Measurements from ENCODE around the gene ZIC4.

ZIC4 gene

DNA sequence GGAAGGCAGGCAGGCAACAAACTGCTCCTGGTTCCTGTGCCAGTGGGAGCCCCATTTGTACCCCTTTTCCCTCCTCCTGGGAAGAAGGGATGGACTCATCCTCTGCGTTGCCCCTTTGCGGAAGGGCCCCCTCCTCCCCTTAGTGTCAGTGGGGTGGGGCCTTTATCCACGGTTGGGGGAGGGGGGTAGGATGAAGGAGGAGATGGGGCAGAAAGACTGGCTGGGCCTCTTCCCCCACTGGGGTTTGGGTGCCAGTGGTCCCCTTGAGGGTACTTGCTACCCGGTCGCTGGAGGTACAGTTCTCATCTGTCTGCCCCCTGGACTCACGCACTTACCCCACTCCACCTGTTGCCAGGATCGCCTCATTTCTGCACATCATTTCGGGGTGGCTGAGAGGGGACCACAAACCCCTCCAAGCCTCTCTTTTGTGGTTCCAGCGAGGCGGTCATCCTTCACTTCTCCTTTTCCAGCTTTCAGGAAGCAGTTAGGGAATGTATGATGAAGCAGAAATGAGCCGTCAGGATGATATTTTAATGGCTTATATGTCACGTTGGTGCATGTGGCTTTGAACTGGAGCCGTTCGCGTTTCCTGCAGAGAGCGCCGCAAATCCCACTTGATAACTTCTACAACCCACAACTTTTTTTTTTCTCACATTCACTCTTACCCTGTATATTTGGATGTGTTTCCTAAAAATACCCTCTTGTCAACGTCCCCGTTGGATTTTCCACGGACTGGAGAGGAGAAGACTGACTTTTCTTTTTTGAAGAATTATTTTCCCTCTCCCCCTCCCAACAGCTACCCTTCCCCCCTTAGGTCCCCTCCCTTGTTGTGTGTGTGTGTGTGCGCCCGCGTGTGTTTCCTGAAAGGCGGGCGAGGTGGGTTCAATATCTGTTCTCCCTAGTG, at the start of gene ZIC4:
TSS of gene ZIC4 (minus strand) at position 516 of the 904 bp plus-strand sequence. CDS start 3,746 bp downstream, outside the sequence.
- no peak for DNase-seq (ENCODE audit: low spot score)

DNA sequence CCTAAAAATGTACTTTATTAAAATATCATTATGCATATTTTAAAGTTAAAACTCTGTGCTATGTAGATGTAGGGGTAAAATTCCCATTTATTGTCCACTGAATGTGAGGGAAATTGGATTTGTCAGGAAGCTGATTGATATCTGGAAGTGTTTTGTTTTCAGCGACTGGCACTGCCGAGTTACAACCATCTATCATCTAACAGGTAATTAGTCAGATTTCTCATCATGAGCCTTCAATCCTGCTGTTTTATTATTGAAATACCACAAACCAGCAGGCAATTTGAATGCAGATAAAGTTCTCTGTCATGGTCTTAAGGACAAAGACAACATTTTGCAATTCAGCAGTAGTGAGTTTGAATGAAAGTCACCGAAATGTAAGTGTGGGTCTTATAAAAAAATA, 43.3 kb upstream of the ZIC4 start:
- no peak for DNase-seq (ENCODE audit: low spot score)

DNA sequence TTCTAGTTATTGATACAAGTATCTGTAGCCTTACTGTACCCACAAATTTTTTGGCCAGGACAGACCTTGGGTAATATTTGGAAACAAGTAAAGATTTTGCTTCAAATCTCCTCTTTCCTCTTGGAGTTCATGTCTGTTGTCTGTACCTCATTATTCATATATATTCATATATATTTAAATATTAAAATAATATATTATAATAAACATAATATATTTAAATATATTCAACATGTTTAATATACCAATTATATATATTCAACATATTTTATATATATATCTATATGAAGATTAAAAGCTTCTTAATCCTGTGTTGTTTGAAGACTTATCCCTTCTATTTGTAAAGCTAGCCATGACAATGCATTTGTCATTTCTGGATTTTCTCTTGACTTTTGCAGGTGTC, 40.9 kb upstream of the ZIC4 start:
- DNase-seq (ENCODE audit: low spot score) = no peak

DNA sequence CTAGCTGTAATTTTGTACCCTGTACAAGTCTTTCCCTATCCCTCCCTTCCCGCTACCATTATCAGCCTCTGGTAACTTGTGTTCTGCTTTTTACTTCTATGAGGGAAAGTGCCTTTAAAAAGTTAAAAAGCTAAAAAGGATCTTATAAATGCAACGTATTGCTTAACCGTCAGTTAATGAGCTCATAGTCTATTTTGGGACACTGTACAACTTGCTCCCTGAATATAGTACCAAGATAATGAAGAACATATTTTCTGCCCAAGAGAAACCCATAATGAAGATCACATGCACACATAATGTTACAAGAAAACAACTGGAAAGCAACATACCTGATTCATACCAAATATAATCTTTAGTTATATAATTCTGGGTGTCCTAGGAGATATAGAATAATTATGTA, 25.4 kb upstream of the ZIC4 start:
- DNase-seq (ENCODE audit: low spot score) = no peak

DNA sequence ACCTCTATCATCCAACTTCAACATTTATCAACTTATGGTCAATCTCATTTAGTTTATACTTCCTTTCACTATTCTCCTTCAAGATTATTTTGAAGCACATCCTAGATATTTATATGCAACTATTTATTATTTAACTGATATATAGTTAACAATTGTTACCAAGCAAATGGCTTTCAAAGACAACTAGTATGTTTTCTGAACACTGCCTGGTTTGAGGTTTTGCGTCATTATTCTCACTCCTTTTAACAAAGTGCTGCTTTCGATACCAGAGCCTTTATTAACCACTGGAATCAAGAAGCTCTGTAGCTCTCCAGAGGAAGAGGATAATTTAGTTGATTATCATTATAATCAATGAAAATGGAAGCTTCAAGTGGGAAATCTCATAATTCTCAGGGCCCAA, 22.4 kb upstream of the ZIC4 start:
- no peak for DNase-seq (ENCODE audit: low spot score)

DNA sequence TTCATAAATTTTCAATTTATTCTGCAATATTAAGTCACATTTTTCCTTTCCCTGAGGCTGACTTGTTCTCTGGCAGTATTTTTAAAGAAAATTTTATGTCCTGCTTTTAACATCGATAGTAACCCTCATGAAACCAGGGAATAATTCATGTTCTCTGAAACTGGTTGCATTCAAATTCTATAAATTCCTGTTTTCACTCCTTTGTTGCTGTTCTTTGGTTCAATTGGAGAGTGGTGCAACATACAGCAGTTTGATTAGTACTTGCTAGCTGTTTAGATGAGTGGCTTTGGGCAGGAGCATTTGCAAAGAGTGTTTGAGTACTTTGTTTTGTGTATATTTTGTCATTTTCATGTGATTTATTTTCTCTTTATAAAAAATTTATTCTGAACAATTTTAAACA, 22.0 kb upstream of the ZIC4 start:
- DNase-seq (ENCODE audit: low spot score) = no peak

DNA sequence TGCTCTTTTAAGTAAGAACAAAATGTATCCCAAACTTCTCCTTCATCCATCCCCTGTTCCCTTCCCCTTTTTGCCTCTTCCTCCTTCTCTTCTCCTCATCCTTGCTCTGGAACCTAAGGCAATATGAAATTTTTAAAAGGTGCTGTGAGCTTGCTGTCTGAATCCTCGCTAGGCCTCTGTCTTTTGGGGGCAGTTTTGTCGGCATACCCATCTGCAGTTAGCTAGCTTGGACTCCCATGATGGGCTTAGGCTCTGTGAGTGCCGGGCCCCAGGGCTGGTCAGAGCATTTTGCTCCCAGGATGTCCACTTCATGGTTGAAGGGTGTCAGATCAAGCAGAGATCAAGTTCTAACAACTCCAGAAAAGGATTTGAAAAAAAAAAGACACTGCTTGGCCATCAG, 21.4 kb upstream of the ZIC4 start:
- no peak for DNase-seq (ENCODE audit: low spot score)

DNA sequence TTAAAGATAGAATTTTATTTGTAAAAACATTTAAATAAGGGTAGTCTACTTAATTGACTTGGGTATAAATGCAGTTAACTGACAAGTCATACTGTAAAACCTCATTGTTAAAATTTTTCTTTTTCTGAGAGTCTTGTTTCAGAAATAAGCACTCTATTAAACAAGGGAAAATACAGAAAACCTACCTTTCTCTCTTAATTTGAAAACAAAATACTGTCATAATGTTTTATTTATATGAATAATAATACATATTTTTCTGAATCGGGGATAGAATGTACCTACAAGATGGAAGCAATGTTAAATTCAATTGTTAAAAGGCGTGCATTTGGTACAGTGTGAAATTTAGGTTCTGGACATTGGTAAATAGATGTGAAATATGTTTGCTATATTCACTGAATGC, 20.6 kb upstream of the ZIC4 start:
- DNase-seq (ENCODE audit: low spot score) = no peak

DNA sequence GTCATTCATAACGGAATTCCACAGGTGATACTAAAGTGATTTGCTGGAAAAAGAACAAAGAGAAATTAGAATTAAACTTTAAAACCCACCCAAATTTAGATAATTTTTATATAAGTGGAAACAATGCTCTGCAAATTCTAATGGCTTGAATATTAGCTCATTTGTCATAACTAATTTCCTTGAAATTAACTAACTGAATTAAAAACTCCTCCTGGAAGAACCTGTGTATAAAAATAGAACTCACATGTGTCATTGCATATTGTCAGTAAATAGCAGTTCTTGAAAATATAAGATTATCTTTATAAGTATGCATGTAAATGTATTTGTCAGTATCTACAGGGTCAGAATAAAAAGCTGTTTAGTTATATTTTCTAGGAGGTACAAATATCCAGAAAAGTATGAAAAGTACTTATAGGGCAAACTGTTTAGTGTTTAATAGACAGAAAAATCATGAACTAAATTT, 19.1 kb upstream of the ZIC4 start:
- no peak for DNase-seq (ENCODE audit: low spot score)

DNA sequence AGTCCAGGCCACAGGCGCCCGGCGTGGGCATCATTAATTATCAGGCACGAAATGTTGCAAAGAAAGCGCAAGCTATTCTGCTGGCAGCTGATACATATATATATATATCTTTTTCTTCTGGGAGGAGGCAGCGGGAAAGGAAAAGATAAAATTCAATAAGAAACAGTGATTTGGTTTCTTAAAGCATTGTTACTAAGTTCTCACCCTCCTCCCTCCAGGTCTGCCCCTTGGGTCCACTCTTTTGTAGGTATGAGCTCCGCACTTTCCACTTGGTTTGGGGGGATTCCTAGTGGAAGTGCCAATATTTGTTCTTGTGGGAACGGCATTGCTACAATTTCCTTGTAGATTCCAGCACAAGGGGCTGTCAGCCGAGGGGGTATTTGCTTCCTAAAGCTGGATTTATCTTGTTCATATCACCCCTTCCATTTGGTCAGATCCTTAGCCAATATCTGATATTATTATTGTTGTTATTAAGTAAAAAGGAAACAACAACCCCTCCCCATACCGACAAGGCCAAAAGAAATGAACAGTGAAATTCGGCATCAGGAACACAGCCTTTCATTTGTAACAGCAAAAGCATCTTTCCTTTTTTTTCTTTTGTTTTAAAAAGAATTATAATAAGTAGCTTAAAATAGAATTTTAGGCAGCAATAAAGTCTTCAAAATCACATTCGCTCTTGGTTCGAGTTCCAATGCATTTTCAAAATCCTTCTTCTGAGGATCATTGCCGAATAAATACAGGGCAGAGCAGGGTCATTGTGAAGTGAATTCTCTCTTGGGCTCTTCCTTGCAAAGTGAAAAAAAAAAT, 18.4 kb upstream of the ZIC4 start:
- DNase-seq (ENCODE audit: low spot score) = no peak

DNA sequence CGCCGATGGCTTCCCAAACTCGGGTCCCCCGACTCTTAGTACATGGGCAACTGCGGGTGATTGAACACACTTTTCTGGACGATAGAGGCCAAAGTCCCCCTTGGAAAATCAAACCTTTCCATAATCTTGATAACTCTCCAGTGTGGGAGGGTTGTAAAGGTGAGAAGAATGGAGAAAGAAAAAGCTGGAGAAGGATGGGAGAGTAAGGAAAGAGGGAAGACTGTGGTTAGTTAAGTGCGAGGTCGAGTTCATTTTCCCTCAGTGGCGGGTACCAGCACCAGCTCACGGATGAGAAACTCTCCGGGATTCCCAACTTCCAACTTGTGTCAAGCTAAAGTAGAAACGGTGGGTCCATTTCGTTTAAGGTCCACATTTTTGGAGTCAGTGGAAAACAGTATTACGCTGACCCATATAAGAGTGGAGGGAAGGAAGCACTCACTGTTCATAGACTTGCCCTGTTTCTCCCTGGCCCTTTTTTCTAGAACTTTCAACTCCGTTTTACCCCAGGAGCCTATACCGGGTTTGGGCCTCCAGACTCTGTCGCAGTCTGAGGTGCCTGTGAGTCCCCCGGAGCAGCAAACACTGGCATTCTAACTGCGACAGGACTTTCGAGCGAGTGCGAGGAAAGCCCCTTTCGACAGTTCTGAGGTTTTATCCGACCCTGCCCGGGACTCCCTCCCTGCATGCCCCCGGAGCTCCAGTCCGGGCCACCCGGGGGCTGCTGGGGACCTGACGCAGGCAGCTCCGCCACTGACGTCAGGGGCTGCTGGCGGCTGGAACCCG, 17.6 kb upstream of the ZIC4 start:
- no peak for DNase-seq (ENCODE audit: low spot score)

DNA sequence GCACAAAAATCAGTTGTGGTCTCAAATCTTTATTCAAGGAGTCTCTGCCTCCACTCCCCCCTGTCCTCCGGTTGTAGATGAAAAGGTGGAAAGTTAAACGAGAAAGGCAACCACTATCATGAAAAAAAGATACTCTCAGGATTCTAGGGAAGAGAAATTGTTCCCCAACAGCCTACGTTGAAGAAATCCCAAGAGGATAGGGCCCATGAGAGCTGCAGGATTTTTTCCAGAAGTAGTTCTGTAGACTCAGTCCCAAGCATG, 17.1 kb upstream of the ZIC4 start:
- DNase-seq (ENCODE audit: low spot score) = no peak

DNA sequence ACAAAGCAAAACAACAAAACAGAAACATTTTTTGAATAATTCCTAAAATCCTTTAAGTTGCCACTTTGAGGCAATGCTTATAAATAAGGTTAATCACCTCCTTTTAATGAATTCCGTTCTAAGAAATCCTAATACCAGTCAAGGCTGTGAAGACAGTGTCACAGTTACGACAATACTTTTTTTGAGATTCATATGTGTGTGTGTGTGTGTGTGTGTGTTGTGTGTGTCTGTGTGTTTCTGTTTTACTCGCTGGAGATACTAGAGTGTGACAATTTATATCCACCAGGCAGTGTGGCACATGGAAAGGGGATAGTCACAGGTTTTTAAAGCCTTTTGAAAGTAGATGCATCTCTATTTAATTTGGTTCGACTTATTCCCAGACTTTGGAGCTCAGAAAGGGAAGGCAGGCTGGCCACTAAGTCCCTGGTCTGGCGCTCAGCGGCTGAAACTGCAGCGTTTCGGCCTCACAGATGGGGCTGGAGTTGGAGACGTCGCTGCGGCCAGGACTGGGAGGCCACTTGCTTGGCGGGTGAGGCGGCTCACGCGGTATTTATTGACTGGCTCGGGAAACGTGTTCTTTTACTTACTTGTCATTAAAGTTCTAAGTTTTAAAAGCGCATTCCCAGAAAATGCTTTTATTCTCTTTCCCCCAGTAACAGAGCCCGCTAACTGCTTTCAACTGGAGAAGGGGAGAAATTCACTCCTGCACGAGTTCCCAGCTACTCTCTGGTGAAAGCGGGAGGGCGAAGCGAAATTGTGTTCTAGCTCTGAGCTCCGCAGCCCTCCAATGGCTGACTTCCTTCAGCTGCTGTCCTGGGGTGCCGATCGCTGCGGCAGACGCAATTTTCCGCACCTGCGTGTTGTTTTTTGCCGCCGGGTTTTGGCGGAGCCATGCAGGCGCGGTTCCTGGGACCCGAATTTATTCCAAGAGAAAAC, 16.5 kb upstream of the ZIC4 start:
- DNase-seq (ENCODE audit: low spot score) = no peak

DNA sequence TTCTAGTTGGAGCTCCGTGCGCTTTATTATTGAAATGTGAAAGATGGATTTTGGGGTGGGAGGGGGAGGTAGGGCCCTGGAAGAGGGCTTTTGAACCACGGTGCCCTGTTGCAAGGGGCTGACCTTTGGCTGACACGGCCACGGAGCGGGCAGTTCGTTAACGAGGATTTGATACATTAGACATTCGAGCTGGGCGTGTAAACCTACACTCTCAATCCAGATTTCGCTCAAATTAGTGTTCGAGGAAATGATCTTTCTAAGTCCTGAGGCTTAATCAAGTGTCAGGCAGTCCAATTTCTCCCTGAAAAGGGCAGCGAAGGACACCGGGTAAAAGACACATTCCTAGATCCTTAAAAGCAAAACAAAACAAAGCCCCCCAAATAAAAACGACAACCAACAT, 15.9 kb upstream of the ZIC4 start:
- DNase-seq (ENCODE audit: low spot score) = no peak

DNA sequence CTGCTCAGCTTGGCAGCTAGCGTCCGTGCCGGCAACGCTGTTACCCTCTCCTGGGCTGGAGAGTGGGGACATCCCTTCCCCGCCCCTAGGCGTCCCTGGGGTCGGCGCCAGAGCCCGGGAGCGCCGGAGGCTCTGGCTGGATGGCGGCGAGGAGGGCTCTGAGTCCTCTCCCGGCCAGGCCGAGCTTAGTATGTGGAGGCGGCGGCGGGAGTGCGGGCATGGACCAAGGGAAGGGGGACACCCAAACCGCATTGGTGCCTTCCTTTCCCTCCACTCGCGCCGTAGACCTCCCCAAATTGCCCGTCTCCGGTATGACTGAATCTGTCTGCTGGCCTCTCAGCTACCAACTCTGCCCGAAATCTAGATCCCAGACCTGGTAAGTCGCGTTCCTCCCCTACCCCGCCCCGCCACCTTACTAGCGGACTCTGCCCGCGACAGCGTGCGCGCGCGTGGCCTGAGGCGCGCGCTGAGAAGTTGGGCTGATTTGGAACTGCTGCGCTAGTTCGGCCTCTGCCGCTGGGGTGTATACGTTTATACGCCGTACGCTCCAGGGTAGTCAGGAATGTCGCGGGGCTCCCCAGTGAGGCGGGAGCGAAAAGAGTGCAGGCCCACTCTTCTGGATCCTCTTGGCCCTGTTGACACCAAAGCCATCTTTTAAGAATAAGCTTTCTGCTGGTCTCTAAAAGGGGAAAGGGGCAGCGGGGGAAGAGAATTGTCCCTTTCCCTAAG, 15.0 kb upstream of the ZIC4 start:
- no peak for DNase-seq (ENCODE audit: low spot score)

DNA sequence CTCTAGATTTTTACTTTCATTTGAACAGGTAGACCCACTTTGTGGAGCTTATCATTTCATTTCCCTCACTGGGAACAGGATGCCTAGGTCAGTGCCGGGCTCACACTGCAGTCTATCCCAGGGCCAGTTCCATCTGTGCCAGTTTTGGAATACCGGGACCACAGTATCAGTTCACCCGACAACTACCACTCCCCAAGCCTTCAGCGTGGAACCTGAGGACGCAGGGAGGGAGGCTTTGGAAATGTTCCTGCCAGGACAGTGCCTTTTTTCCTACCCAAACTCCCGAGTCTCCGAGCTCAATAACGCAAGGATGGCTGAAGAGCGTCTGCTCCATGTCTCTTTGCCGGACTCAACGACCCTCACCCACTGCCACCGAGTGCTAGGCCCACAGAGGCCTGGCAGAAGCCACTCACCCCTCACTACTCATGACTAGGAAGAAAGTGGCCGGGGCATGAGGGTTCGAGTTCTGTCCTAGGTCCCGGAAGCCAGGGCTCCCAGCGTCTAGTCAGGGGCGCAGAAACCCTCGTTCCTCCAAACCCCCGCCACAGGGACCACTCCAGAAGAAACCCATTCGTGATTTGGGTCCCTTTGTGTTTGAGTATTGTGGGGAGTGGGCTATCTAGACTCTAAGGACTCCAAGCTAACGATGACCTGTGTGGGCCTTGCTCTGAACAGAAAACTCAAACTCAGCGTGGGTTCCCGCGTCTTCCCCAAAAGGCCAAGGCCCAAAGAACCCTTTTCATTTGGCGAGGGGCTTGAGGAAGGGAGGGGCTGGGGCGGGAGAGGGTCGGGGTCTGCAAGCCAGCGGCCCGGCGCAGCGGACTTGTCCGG, 14.2 kb upstream of the ZIC4 start:
- no peak for DNase-seq (ENCODE audit: low spot score)

DNA sequence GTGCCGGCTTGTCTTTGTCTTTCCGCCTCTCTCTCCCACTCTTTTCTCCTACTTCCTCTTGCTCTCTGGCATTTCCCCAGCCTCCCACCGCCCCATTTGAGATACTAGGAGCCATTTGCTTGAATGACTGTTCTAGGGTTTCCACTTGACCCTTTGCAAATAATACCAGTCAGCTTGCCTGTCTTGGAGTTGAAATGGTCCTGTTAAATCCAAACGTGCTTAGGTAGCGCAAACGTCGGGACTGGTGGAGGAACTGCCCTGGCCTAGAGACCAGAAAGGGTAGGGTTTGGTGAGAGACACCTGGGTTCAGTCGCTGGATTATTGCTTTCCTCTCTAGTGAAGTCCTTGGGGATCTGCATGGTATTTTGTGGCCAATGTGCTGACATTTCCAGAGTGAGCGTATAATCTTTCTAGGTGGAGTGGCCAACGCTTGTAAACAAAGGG, 13.5 kb upstream of the ZIC4 start:
- DNase-seq (ENCODE audit: low spot score) = no peak

DNA sequence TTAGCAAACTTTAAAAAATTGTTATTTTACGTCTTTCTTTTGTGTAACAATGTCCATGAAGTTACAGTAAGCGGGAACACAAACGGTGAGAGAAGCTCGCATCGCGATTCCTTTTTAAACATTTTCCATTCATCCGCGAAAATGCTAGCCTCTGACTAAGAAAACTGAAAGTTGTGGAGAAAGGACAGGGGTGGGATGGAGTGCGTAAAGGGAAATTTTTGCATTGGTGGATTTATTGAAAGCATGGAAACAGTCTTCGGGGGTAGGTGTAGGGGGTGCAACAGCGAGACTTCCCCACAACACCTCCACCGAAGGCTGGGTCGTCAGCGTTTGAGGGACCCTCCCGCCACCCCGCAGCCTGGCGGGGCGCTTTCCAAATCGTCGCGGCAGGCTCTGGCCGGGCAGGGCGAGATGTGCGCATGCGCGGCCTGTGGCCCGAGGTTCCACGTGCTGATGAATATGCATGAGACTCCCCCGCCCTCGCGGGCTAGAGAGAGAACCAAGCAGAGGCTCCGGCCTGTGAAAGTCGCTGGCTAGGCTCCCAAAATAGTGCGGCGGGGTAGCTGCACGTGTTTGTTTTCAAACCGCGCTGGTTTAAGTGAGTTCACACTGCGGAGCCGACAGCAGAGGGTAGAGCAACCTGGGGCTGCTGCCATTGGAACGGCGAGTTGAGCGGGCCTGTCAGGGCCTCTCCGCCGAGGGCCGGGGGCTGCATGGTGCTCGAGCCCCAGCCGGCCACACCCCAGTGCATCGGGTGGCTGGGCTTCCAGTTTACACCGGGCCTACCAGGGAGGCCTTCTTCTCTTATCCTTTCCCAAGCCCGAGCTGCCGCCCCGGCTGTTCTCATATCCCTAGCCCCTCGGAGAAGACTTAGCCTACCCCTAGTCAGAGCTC, 12.7 kb upstream of the ZIC4 start:
- DNase-seq (ENCODE audit: low spot score) = no peak

DNA sequence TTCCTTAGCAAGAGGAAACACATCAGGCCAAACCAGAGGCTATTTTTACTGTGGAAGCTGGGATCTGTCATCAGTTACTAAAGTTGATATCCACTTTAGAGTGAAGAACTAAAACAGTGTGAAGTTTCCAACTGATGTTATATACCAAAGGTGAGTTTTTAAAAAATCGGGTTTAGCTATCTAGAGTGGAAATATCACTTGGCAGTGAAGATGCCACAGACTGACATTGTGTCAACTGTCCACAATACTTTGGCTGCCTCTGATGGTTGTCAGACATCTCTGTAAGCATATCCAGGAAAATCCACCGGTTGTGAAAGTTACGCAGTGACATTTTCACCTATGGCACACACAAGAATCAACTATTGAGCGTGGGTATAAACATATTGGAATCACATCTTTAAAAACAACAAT, 12.0 kb upstream of the ZIC4 start:
- no peak for DNase-seq (ENCODE audit: low spot score)

All from hematopoietic multipotent progenitor cell treated with erythropoietin and hydrocortisone succinate and interleukin-3 and kit ligand, for 17 days (in vitro differentiated cells).